Uterus (tissue), 2 donors: ENCODE results near the gene CCL22.

ENCODE experiments used
- POLR2A ChIP-seq, 2 donors: fragments of 450-650 bp; IDR thresholded peaks; one replicate each; pipeline ENCODE4 v1.6.1; 2016; ENCODE audit warnings: antibody characterized with exemption in 2 of 2, mild to moderate bottlenecking in 1 of 2, moderate library complexity in 1 of 2
- TF ChIP-seq, protein P1 (sequence below), 4 experiments: fragments of 200-600 bp in 2 of 4; fragments of 450-650 bp in 2 of 4; sonication (generic) in 2 of 4; IDR thresholded peaks; one replicate each; pipeline ENCODE4 v1.5.1; 2016 to 2019; ENCODE audit warnings: antibody characterized with exemption in 4 of 4, mild to moderate bottlenecking in 2 of 4, moderate library complexity in 1 of 4

DNA sequence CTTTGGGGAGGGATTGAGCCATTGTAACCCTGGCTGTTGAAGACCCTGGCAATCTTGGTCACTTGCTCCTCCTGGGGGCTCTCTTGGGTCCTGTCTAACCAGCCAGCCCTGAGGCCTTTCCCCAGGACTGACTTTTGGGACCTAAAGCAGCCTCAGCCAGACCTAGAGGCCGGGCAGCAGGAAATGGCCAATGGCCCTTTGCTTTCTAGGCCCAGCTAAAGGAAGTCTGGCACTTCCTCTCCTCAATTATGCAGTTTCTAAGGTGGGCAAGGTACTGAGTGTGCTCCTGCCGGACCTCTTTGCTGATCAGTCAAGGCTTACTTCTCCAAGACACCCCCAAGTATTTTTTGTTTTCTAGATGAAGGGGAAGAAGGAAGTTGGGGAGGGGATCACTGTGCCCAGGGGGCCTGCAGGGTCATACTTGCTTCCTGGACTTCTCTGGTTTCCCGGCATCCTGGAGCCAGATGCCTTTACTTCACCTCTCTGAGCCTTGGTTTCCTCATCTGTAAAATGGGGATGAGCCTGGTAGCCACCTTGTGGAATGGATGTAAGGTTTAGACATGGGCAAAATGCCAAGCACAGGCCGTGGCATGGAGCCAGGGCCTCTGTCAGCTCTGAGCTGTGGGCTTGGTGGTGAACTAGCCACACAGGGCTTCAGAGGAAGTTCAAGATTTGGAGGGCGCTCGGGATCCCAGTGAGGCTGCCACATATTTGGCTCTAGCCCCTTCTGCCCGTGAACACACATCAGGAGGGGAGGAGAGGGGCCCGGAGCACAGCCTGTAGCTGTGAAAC lies 22.3 kb downstream of the CCL22 start:
- TF ChIP-seq, protein P1, sequence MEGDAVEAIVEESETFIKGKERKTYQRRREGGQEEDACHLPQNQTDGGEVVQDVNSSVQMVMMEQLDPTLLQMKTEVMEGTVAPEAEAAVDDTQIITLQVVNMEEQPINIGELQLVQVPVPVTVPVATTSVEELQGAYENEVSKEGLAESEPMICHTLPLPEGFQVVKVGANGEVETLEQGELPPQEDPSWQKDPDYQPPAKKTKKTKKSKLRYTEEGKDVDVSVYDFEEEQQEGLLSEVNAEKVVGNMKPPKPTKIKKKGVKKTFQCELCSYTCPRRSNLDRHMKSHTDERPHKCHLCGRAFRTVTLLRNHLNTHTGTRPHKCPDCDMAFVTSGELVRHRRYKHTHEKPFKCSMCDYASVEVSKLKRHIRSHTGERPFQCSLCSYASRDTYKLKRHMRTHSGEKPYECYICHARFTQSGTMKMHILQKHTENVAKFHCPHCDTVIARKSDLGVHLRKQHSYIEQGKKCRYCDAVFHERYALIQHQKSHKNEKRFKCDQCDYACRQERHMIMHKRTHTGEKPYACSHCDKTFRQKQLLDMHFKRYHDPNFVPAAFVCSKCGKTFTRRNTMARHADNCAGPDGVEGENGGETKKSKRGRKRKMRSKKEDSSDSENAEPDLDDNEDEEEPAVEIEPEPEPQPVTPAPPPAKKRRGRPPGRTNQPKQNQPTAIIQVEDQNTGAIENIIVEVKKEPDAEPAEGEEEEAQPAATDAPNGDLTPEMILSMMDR (IDR thresholded peaks at IDR 0.05) = no peak
- no peak for TF ChIP-seq POLR2A (IDR thresholded peaks at IDR 0.05)
